Muscle of leg (tissue), 11 donors: ENCODE results near the gene HPSE2. TPM values are rescaled to one million over a fixed set of nuclear protein-coding genes. Genes with fewer than 3 reads are reported as not detected.
A peak's percentile ranks its signal among the peaks of the same experiment; 100 is the strongest.

Source experiments
- DNase-seq: peaks from one replicate; pipeline ENCODE4 v3.0.0; 2013
- H3K27ac ChIP-seq: one replicate; pipeline ENCODE4 v1.5.1; 2013; ENCODE audit warnings: mild to moderate bottlenecking, low read length, control low read depth
- H3K27me3 ChIP-seq: one replicate; pipeline ENCODE4 v1.6.1; 2013; ENCODE audit warnings: low read length; ENCODE audit not compliant: control insufficient read depth, insufficient read depth
- H3K36me3 ChIP-seq: one replicate; pipeline ENCODE4 v1.6.1; 2013; ENCODE audit warnings: low read length; ENCODE audit not compliant: control insufficient read depth, insufficient read depth
- H3K4me1 ChIP-seq: one replicate; pipeline ENCODE4 v1.6.1; 2013; ENCODE audit warnings: low read length; ENCODE audit not compliant: control insufficient read depth, insufficient read depth
- H3K4me3 ChIP-seq: one replicate; pipeline ENCODE4 v1.5.1; 2013; ENCODE audit warnings: low read length, control low read depth
- H3K9me3 ChIP-seq: replicated peaks from 2 replicates; pipeline ENCODE4 v1.6.1; 2013; ENCODE audit warnings: low read depth, low read length; ENCODE audit not compliant: control insufficient read depth
- WGBS: methylation state at CpG from one replicate; pipeline ENCODE4 v1.1.5; 2013; ENCODE audit warnings: missing lambda C conversion rate; ENCODE audit not compliant: insufficient coverage; 5-methylcytosine and 5-hydroxymethylcytosine counted together
- polyA plus RNA-seq, 8 donors: library from polyadenylated mRNA; unstranded; fragments of 120-200 nt; gene quantifications; one replicate each; pipeline versions ENCODE4 v1.2.1 to v1.2.3, GENCODE V29; 2013; ENCODE audit warnings: inconsistent platforms in 1 of 8, low replicate concordance in 1 of 8; ENCODE audit not compliant: insufficient read length in 8 of 8, insufficient read depth in 1 of 8
- total RNA-seq: library from RNA; stranded (reverse); fragments of 120-200 nt; gene quantifications from one replicate; pipeline ENCODE4 v1.2.4, GENCODE V29; 2013

Gene HPSE2
- total and polyA plus RNA-seq, 9 donors = 0.04 to 0.57 (median 0.13) TPM; not detected in 2

- Histone ChIP-seq H3K4me3 (peak overlapping the region; percentile 47), H3K36me3 (no peaks in the 10 kb centered on the region), H3K27ac (no peak overlapping the region), H3K9me3 (no peaks in the 10 kb centered on the region), H3K4me1 (peaks cover 25% of the 10 kb centered on the region), H3K27me3 (peaks cover 62% of the 10 kb centered on the region)
- WGBS = 3% methylated on average over 42 of the region's 49 CpGs
- DNase-seq = peak; percentile 77
Measured at GRCh38 chr10:99234041-99234790, 1.4 kb downstream of the HPSE2 start.

GRCh38 chr10:99233689-99234037 is 2.0 kb downstream of the HPSE2 start:
- H3K27ac ChIP-seq = no peak overlapping the region
- no peaks in the 10 kb centered on the region for H3K9me3 ChIP-seq
- peak overlapping the region; percentile 47 for H3K4me3 ChIP-seq
- H3K4me1 ChIP-seq = peaks cover 25% of the 10 kb centered on the region
- peaks cover 58% of the 10 kb centered on the region for H3K27me3 ChIP-seq
- 6% methylated on average over 15 of the region's 18 CpGs for WGBS
- H3K36me3 ChIP-seq = no peaks in the 10 kb centered on the region
- no peak for DNase-seq

GRCh38 chr10:99233000-99233688 is 2.5 kb downstream of the HPSE2 start:
- no peak overlapping the region for H3K4me3 ChIP-seq
- H3K4me1 ChIP-seq = peaks cover 25% of the 10 kb centered on the region
- no peaks in the 10 kb centered on the region for H3K36me3 ChIP-seq
- H3K27ac ChIP-seq = no peak overlapping the region
- peaks cover 58% of the 10 kb centered on the region for H3K27me3 ChIP-seq
- no peak for DNase-seq
- WGBS = 10% methylated on average over 7 of the region's 18 CpGs
- no peaks in the 10 kb centered on the region for H3K9me3 ChIP-seq

- peaks cover 55% of the 10 kb centered on the region for H3K27me3 ChIP-seq
- H3K27ac ChIP-seq = no peak overlapping the region
- H3K4me3 ChIP-seq = no peak overlapping the region
- DNase-seq = no peak
- no peaks in the 10 kb centered on the region for H3K36me3 ChIP-seq
- H3K9me3 ChIP-seq = no peaks in the 10 kb centered on the region
- 1% methylated on average over 29 of the region's 49 CpGs for WGBS
- H3K4me1 ChIP-seq = peaks cover 25% of the 10 kb centered on the region
Measured at GRCh38 chr10:99232360-99232999, 3.2 kb downstream of the HPSE2 start.

DNA sequence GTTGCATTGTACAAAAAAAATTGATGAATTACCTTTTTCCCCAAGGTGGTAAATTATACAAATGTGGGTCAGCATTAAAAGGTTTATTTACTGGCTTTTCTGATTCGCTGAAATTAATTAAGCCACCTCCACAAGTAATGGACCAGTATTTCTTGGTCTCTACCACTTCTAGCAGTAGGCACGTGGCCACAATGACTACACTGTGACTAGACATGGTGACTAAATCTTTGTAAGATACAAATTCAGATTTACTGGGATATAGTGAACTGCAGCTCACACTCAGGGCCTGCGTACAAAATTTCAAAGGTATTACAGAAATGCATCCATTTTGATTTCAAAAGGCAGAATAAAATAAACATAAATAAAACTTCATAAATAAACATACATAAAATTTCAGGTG is 10.9 kb downstream of the HPSE2 start:
- Histone ChIP-seq H3K36me3 (no peaks in the 10 kb centered on the region), H3K4me1 (no peaks in the 10 kb centered on the region), H3K9me3 (no peaks in the 10 kb centered on the region), H3K27me3 (no peaks in the 10 kb centered on the region), H3K27ac (no peak overlapping the region), H3K4me3 (no peak overlapping the region)
- DNase-seq = no peak
- no CpG with 5 or more reads among the region's 3 CpGs for WGBS

DNA sequence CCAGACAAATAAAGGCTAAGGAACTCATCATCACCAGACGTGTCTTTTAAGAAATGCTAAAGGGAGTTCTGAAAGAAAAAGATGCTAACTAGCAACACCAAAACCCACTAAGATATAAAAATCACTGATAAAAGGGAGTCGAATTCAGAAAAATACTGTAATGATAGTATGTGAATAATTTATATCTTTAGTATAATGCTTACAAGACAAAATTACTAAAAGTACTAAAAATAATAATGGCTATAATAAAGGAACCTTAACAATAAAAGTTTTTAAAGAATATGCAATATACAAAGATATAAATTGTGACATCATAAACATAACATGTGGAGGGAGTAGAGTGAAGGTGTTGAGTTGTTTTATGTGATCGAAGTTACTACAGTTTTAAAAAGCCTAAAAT is 28.3 kb downstream of the HPSE2 start:
- WGBS = no CpG with 5 or more reads among the region's 3 CpGs
- H3K36me3 ChIP-seq = no peaks in the 10 kb centered on the region

GRCh38 chr10:99203310-99203709 is 32.3 kb downstream of the HPSE2 start:
- WGBS = 92% methylated on average over 3 of the region's 3 CpGs
- H3K4me3 ChIP-seq = no peak overlapping the region

More for the DNA sequence above, 28.3 kb downstream of the HPSE2 start:
- no peaks in the 10 kb centered on the region for H3K27me3 ChIP-seq
- DNase-seq = no peak
- H3K27ac ChIP-seq = no peak overlapping the region
- no peaks in the 10 kb centered on the region for H3K9me3 ChIP-seq
- H3K4me1 ChIP-seq = no peaks in the 10 kb centered on the region
- H3K4me3 ChIP-seq = no peak overlapping the region

GRCh38 chr10:99172950-99173349 is 62.7 kb downstream of the HPSE2 start:
- Histone ChIP-seq H3K27me3 (no peaks in the 10 kb centered on the region), H3K36me3 (no peaks in the 10 kb centered on the region), H3K9me3 (no peaks in the 10 kb centered on the region), H3K4me3 (no peak overlapping the region), H3K27ac (no peak overlapping the region), H3K4me1 (no peaks in the 10 kb centered on the region)
- no CpG with 5 or more reads among the region's 1 CpG for WGBS
- no peak for DNase-seq

More at GRCh38 chr10:99203310-99203709, 32.3 kb downstream of the HPSE2 start:
- no peaks in the 10 kb centered on the region for H3K9me3 ChIP-seq
- H3K4me1 ChIP-seq = no peaks in the 10 kb centered on the region
- DNase-seq = no peak
- H3K27ac ChIP-seq = no peak overlapping the region
- no peaks in the 10 kb centered on the region for H3K36me3 ChIP-seq
- H3K27me3 ChIP-seq = no peaks in the 10 kb centered on the region

- WGBS = no CpG with 5 or more reads among the region's 5 CpGs
- Histone ChIP-seq H3K27ac (no peak overlapping the region), H3K27me3 (no peaks in the 10 kb centered on the region), H3K36me3 (no peaks in the 10 kb centered on the region), H3K9me3 (no peaks in the 10 kb centered on the region), H3K4me1 (no peaks in the 10 kb centered on the region), H3K4me3 (no peak overlapping the region)
- peak; percentile 17 for DNase-seq
Measured at GRCh38 chr10:99172128-99172738, 63.4 kb downstream of the HPSE2 start.

- DNase-seq = no peak
- no CpG with 5 or more reads among the region's 2 CpGs for WGBS
- Histone ChIP-seq H3K27ac (no peak overlapping the region), H3K4me3 (no peak overlapping the region), H3K4me1 (no peaks in the 10 kb centered on the region), H3K36me3 (no peaks in the 10 kb centered on the region), H3K9me3 (no peaks in the 10 kb centered on the region), H3K27me3 (no peaks in the 10 kb centered on the region)
Measured at GRCh38 chr10:99170116-99170675, 65.5 kb downstream of the HPSE2 start.
